Neural progenitor cell (in vitro differentiated cells): ENCODE measurements around the gene SHTN1. TPM values are rescaled to one million over a fixed set of nuclear protein-coding genes. Genes with fewer than 3 reads are reported as not detected.

ENCODE experiments used
- DNase-seq: peaks from one replicate; pipeline ENCODE4 v3.0.0-alpha.2; 2016; ENCODE audit warnings: low spot score
- H2AFZ ChIP-seq: fragments of 200-600 bp; sonication (generic); replicated peaks from 2 replicates; pipeline ENCODE4 v1.6.1; 2016; ENCODE audit warnings: antibody characterized with exemption
- H3F3A ChIP-seq: fragments of 200-600 bp; sonication (generic); 2 replicates; pipeline ENCODE4 v1.6.1; 2016; ENCODE audit warnings: antibody characterized with exemption, low read depth
- H3K27ac ChIP-seq: fragments of 200-600 bp; sonication (generic); 2 replicates; pipeline ENCODE4 v1.5.1; 2016; ENCODE audit warnings: mild to moderate bottlenecking
- H3K27me3 ChIP-seq: fragments of 200-600 bp; sonication (generic); 2 replicates; pipeline ENCODE4 v1.6.1; 2016; ENCODE audit warnings: mild to moderate bottlenecking, moderate library complexity
- H3K36me3 ChIP-seq: fragments of 200-600 bp; sonication (generic); 2 replicates; pipeline ENCODE4 v1.5.1; 2016
- H3K4me1 ChIP-seq: fragments of 200-600 bp; sonication (generic); 2 replicates; pipeline ENCODE4 v1.6.1; 2016; ENCODE audit warnings: mixed run types
- H3K4me2 ChIP-seq: fragments of 200-600 bp; sonication (generic); 2 replicates; pipeline ENCODE4 v1.6.1; 2016
- H3K4me3 ChIP-seq: fragments of 200-600 bp; sonication (generic); 2 replicates; pipeline ENCODE4 v1.5.1; 2016
- H3K79me2 ChIP-seq: fragments of 200-600 bp; sonication (generic); 2 replicates; pipeline ENCODE4 v1.6.1; 2016; ENCODE audit warnings: low read depth
- H3K9ac ChIP-seq: fragments of 200-600 bp; sonication (generic); 2 replicates; pipeline ENCODE4 v1.6.1; 2016
- H3K9me3 ChIP-seq: fragments of 200-600 bp; sonication (generic); 2 replicates; pipeline ENCODE4 v1.5.1; 2016; ENCODE audit warnings: low read depth
- H4K20me1 ChIP-seq: fragments of 200-600 bp; sonication (generic); 2 replicates; pipeline ENCODE4 v1.6.1; 2016; ENCODE audit warnings: low read depth
- H3K27ac Mint-ChIP-seq: 3 replicates; pipeline ENCODE4 v1.8.0; 2021; ENCODE audit warnings: mixed read lengths
- H3K27me3 Mint-ChIP-seq: 2 replicates; pipeline ENCODE4 v1.8.0; 2022; ENCODE audit warnings: low read depth, mild to moderate bottlenecking, inconsistent platforms, moderate library complexity, mixed read lengths; ENCODE audit not compliant: insufficient read depth
- H3K36me3 Mint-ChIP-seq: 3 replicates; pipeline ENCODE4 v1.8.0; 2021; ENCODE audit warnings: mixed read lengths
- H3K4me1 Mint-ChIP-seq: 3 replicates; pipeline ENCODE4 v1.8.0; 2021; ENCODE audit warnings: mixed read lengths
- H3K4me3 Mint-ChIP-seq: 3 replicates; pipeline ENCODE4 v1.8.0; 2021; ENCODE audit warnings: mild to moderate bottlenecking, moderate library complexity, mixed read lengths
- H3K9me3 Mint-ChIP-seq: 3 replicates; pipeline ENCODE4 v1.8.0; 2020; ENCODE audit warnings: mixed read lengths
- CTCF ChIP-seq: fragments of 200-600 bp; sonication (generic); IDR thresholded peaks from 2 replicates; pipeline ENCODE4 v1.5.1; 2017; ENCODE audit warnings: antibody characterized with exemption, mild to moderate bottlenecking
- EZH2 ChIP-seq: fragments of 200-600 bp; sonication (generic); IDR thresholded peaks from 2 replicates; pipeline ENCODE4 v1.6.1; 2017; ENCODE audit warnings: antibody characterized with exemption, mild to moderate bottlenecking, moderate library complexity
- EZH2phosphoT487 ChIP-seq: fragments of 200-600 bp; sonication (generic); IDR thresholded peaks from 2 replicates; pipeline ENCODE4 v1.6.1; 2017; ENCODE audit warnings: antibody characterized with exemption
- total RNA-seq: library from RNA; depleted of rRNA; stranded (reverse); fragments of >200 nt; gene quantifications from 2 replicates; pipeline ENCODE4 v1.2.3, GENCODE V29; 2015; ENCODE audit warnings: low replicate concordance

Gene SHTN1
- total RNA-seq, 1 donor from 2014 or later, result 17.3 TPM

DNA sequence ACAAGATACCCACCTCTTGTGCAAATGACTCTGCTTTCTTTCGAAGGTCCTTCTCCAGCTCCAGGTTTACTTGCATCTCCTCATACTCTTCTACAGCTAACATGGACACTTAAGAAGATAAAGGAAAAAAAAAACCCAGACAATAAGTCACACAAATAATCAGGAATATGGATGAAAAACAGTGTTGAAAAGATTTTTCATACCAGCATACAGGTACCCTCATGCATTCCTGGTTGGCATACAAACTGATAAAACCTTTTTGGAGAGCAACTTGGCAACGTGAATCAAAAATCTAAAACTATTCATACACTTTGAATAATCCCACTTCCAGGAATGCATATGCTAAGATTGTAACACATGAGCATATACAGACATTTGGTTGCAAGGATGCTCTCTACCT, 60.1 kb downstream of the SHTN1 start:
- Histone ChIP-seq H3K4me2 (no peak overlapping the region), H3K4me3 (no peak overlapping the region), H3F3A (no peaks in the 10 kb centered on the region), H2AFZ (no peak overlapping the region), H3K4me1 (peaks cover 4% of the 10 kb centered on the region), H4K20me1 (no peaks in the 10 kb centered on the region), H3K36me3 (no peaks in the 10 kb centered on the region), H3K9me3 (no peaks in the 10 kb centered on the region), H3K9ac (no peak overlapping the region), H3K27ac (no peak overlapping the region), H3K27me3 (no peaks in the 10 kb centered on the region), H3K79me2 (no peaks in the 10 kb centered on the region)
- DNase-seq, result no peak
- Mint-ChIP-seq H3K9me3 (no peaks in the 10 kb centered on the region), H3K36me3 (peaks cover 6% of the 10 kb centered on the region), H3K27me3 (no peaks in the 10 kb centered on the region), H3K4me3 (no peak overlapping the region), H3K4me1 (peaks cover 18% of the 10 kb centered on the region), H3K27ac (no peak overlapping the region)
- TF ChIP-seq EZH2phosphoT487 (no peak), EZH2 (no peak), CTCF (no peak)

DNA sequence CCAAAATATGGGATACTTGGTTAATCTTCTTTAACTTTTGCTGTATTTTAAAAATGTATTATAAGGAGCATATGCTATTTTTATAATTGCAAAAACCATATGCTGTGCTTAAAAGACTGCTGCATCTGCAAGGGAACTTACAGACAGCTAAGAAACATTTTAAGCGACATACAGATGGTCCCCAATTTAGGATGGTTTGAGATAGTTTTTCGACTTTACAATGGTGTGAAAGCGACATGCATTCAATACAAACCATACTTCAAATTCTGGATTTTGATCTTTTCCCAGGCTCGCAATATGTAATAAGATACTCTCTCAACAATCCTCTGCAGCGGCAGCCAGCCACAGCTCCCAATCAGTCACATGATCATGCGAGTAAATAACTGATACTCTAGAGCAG, 73.2 kb downstream of the SHTN1 start:
- peaks cover 12% of the 10 kb centered on the region for H3K36me3 ChIP-seq
- no peaks in the 10 kb centered on the region for H3K27me3 ChIP-seq
- Mint-ChIP-seq H3K4me3 (no peak overlapping the region), H3K36me3 (peaks cover 16% of the 10 kb centered on the region), H3K4me1 (peaks cover under 1% of the 10 kb centered on the region), H3K27me3 (no peaks in the 10 kb centered on the region), H3K9me3 (peaks cover 17% of the 10 kb centered on the region), H3K27ac (no peak overlapping the region)
- no peaks in the 10 kb centered on the region for H3K4me1 ChIP-seq
- H3K4me3 ChIP-seq, result no peak overlapping the region
- no peak overlapping the region for H3K27ac ChIP-seq
- no peak overlapping the region for H3K9ac ChIP-seq
- no peaks in the 10 kb centered on the region for H3K79me2 ChIP-seq
- no peak for DNase-seq
- no peaks in the 10 kb centered on the region for H3K9me3 ChIP-seq
- no peaks in the 10 kb centered on the region for H3F3A ChIP-seq
- H4K20me1 ChIP-seq, result no peaks in the 10 kb centered on the region
- TF ChIP-seq EZH2phosphoT487 (no peak), CTCF (no peak), EZH2 (no peak)
- H2AFZ ChIP-seq, result no peak overlapping the region
- no peak overlapping the region for H3K4me2 ChIP-seq

DNA sequence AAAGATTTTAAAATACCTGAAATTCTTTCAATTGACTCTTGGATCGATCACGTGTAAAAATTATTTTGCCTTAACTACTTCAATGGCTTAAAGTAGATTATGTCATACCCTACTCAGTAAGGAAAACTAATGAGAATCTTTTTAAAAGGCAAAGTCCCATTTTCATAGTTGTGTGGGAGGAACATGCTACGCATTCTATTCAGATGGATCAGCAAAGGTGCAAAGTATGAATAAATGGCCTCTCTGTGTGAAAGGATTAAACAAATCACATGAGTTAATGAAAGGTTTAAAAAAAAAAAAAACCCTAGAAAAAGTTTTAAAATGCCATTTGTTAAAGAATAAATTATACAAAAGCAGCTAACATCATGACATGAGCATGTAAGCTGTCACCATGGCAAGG, 78.6 kb downstream of the SHTN1 start:
- Mint-ChIP-seq H3K27me3 (peaks cover 2% of the 10 kb centered on the region), H3K4me1 (peaks cover 10% of the 10 kb centered on the region)

More for the DNA sequence above, 78.6 kb downstream of the SHTN1 start:
- DNase-seq, result no peak
- Histone ChIP-seq H2AFZ (no peak overlapping the region), H3K4me2 (no peak overlapping the region), H4K20me1 (no peaks in the 10 kb centered on the region), H3K36me3 (peaks cover 13% of the 10 kb centered on the region), H3K4me1 (no peaks in the 10 kb centered on the region), H3K79me2 (no peaks in the 10 kb centered on the region), H3F3A (no peaks in the 10 kb centered on the region), H3K9me3 (no peaks in the 10 kb centered on the region), H3K9ac (no peak overlapping the region), H3K27me3 (no peaks in the 10 kb centered on the region), H3K4me3 (no peak overlapping the region), H3K27ac (no peak overlapping the region)
- Mint-ChIP-seq H3K4me3 (no peak overlapping the region), H3K27ac (no peak overlapping the region), H3K9me3 (peaks cover 2% of the 10 kb centered on the region), H3K36me3 (peaks cover 12% of the 10 kb centered on the region)
- TF ChIP-seq EZH2phosphoT487, result no peak
- no peak for TF ChIP-seq EZH2
- TF ChIP-seq CTCF, result no peak
